PC-9 (cell line): ENCODE data around the gene ZNF175.

Experiments used
- EZH2 ChIP-seq: fragments of 200-600 bp; sonication (generic); IDR thresholded peaks from 2 replicates; pipeline ENCODE4 v1.8.0; 2017; ENCODE audit warnings: antibody characterized with exemption, low read depth
- TF ChIP-seq, protein P1 (sequence below): fragments of 200-600 bp; sonication (generic); conservative IDR thresholded peaks from 2 replicates; pipeline ENCODE4 v1.6.1; 2017; ENCODE audit warnings: mixed run types, antibody characterized with exemption, mild to moderate bottlenecking, moderate library complexity

GRCh38 chr19:51627491-51628138, 56.5 kb downstream of the ZNF175 start:
- TF ChIP-seq, protein P1, sequence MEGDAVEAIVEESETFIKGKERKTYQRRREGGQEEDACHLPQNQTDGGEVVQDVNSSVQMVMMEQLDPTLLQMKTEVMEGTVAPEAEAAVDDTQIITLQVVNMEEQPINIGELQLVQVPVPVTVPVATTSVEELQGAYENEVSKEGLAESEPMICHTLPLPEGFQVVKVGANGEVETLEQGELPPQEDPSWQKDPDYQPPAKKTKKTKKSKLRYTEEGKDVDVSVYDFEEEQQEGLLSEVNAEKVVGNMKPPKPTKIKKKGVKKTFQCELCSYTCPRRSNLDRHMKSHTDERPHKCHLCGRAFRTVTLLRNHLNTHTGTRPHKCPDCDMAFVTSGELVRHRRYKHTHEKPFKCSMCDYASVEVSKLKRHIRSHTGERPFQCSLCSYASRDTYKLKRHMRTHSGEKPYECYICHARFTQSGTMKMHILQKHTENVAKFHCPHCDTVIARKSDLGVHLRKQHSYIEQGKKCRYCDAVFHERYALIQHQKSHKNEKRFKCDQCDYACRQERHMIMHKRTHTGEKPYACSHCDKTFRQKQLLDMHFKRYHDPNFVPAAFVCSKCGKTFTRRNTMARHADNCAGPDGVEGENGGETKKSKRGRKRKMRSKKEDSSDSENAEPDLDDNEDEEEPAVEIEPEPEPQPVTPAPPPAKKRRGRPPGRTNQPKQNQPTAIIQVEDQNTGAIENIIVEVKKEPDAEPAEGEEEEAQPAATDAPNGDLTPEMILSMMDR = no peak
- TF ChIP-seq EZH2 = 0 out of 2 replicates have a peak, but pooled peaks have one; percentile 23
